Fibroblast of lung (primary cell): ENCODE measurements around the gene APLF. TPM values are rescaled to one million over a fixed set of nuclear protein-coding genes. Genes with fewer than 3 reads are reported as not detected.

ENCODE experiments used
- DNase-seq, 2 donors: peaks; one replicate each; pipeline versions ENCODE4 v3.0.0 to v3.0.0-alpha.2; 2010; ENCODE audit warnings: low read depth in 2 of 2
- H2AFZ ChIP-seq: 2 replicates; pipeline ENCODE4 v1.5.1; 2012; ENCODE audit warnings: low read length, control low read depth, inconsistent platforms
- H3K27ac ChIP-seq: 2 replicates; pipeline ENCODE4 v1.5.1; 2011; ENCODE audit warnings: low read length, control low read depth; ENCODE audit not compliant: insufficient read depth
- H3K27me3 ChIP-seq: 2 replicates; pipeline ENCODE4 v1.5.1; 2011; ENCODE audit warnings: mild to moderate bottlenecking, low read length; ENCODE audit not compliant: control insufficient read depth, insufficient read depth
- H3K36me3 ChIP-seq: 2 replicates; pipeline ENCODE4 v1.5.1; 2011; ENCODE audit warnings: low read length; ENCODE audit not compliant: control insufficient read depth, insufficient read depth
- H3K4me1 ChIP-seq: 2 replicates; pipeline ENCODE4 v1.5.1; 2011; ENCODE audit warnings: low read length; ENCODE audit not compliant: control insufficient read depth, insufficient read depth; ENCODE audit errors: extremely low read depth
- H3K4me2 ChIP-seq: 2 replicates; pipeline ENCODE4 v1.5.1; 2011; ENCODE audit warnings: low read length, control low read depth; ENCODE audit not compliant: insufficient read depth; ENCODE audit errors: extremely low read depth
- H3K4me3 ChIP-seq, 4 experiments: fragments of 200-600 bp in 1 of 4; sonication (generic) in 1 of 4; replicated peaks in 1 of 4; 2 replicates each; pipeline ENCODE4 v1.5.1; 2011 to 2016; ENCODE audit warnings: low read length in 4 of 4, low read depth in 3 of 4, mild to moderate bottlenecking in 3 of 4, control low read depth in 2 of 4, inconsistent platforms in 1 of 4, mixed read lengths in 1 of 4; ENCODE audit not compliant: insufficient read depth in 1 of 4; ENCODE audit errors: control extremely low read depth in 1 of 4
- H3K79me2 ChIP-seq: 2 replicates; pipeline ENCODE4 v1.5.1; 2012; ENCODE audit warnings: mild to moderate bottlenecking, low read length, inconsistent platforms; ENCODE audit not compliant: control insufficient read depth, insufficient read depth
- H3K9ac ChIP-seq: 2 replicates; pipeline ENCODE4 v1.5.1; 2011; ENCODE audit warnings: mild to moderate bottlenecking, low read length, control low read depth; ENCODE audit not compliant: insufficient read depth
- H3K9me3 ChIP-seq: 2 replicates; pipeline ENCODE4 v1.5.1; 2012; ENCODE audit warnings: low read depth, low read length; ENCODE audit not compliant: control insufficient read depth, insufficient read depth
- H4K20me1 ChIP-seq: 2 replicates; pipeline ENCODE4 v1.5.1; 2011; ENCODE audit warnings: low read length; ENCODE audit not compliant: control insufficient read depth, insufficient read depth; ENCODE audit errors: extremely low read depth
- EZH2 ChIP-seq: IDR thresholded peaks from 2 replicates; pipeline ENCODE4 v1.5.1; 2012; ENCODE audit warnings: low read length, control low read depth, mild to moderate bottlenecking; ENCODE audit errors: missing control alignments
- polyA plus RNA-seq, 2 donors: library from polyadenylated mRNA; depleted of rRNA in 1 of 2; stranded (reverse) in 1 of 2; unstranded in 1 of 2; fragments of >200 nt; gene quantifications; 2 replicates each; pipeline ENCODE4 v1.2.1, GENCODE V29; 2011 to 2012; ENCODE audit warnings: missing spikeins in 1 of 2
- total RNA-seq: library from RNA; depleted of rRNA; stranded (reverse); fragments of >200 nt; gene quantifications from 2 replicates; pipeline ENCODE4 v1.2.1, GENCODE V29; 2014
- TF ChIP-seq, protein P1 (sequence below), 2 donors: IDR thresholded peaks in 1 of 2; conservative IDR thresholded peaks in 1 of 2; 1 replicate in 1 of 2; 2 replicates in 1 of 2; pipeline ENCODE4 v1.5.1; 2011 to 2012; ENCODE audit warnings: low read length in 2 of 2, control low read depth in 1 of 2, inconsistent platforms in 1 of 2, low read depth in 1 of 2, mild to moderate bottlenecking in 1 of 2

The APLF gene
- total and polyA plus RNA-seq, 2 donors (not counting 1 experiment from before 2014, with no cell fraction given), result 1.6 to 9.4 TPM

DNA sequence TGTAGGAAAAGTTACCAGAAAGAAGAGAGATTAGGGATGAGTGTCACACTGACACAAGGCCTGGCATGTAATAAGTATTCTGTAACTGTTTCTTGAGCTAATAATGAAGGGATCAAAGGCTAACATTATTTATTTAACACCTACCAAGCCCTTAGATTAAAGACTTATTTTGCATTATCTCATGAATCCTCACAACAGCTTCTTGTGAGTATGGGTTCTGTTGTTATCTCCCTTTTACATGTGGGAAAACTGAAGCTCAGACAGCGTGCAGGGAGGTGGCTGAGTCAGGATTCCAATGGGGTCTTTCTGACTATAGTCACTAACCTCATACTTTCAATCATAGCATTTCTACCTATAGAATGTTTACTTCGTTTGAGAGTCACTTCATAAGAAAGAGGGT is 97.0 kb downstream of the APLF start:
- Histone ChIP-seq H3K4me3 (no peak overlapping the region), H3K27me3 (no peaks in the 10 kb centered on the region), H3K4me2 (no peak overlapping the region), H3K9me3 (no peaks in the 10 kb centered on the region), H2AFZ (no peak overlapping the region), H4K20me1 (no peaks in the 10 kb centered on the region), H3K27ac (no peak overlapping the region), H3K9ac (no peak overlapping the region), H3K4me1 (no peaks in the 10 kb centered on the region), H3K79me2 (no peaks in the 10 kb centered on the region), H3K36me3 (no peaks in the 10 kb centered on the region)
- no peak for DNase-seq
- TF ChIP-seq, protein P1, sequence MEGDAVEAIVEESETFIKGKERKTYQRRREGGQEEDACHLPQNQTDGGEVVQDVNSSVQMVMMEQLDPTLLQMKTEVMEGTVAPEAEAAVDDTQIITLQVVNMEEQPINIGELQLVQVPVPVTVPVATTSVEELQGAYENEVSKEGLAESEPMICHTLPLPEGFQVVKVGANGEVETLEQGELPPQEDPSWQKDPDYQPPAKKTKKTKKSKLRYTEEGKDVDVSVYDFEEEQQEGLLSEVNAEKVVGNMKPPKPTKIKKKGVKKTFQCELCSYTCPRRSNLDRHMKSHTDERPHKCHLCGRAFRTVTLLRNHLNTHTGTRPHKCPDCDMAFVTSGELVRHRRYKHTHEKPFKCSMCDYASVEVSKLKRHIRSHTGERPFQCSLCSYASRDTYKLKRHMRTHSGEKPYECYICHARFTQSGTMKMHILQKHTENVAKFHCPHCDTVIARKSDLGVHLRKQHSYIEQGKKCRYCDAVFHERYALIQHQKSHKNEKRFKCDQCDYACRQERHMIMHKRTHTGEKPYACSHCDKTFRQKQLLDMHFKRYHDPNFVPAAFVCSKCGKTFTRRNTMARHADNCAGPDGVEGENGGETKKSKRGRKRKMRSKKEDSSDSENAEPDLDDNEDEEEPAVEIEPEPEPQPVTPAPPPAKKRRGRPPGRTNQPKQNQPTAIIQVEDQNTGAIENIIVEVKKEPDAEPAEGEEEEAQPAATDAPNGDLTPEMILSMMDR (conservative IDR thresholded peaks at IDR 0.05 in 1 of 2, IDR thresholded peaks at IDR 0.05 in 1 of 2; ENCODE audit: low read depth in 1 of 2, low read length in 2 of 2), result no peak
- no peak for TF ChIP-seq EZH2

DNA sequence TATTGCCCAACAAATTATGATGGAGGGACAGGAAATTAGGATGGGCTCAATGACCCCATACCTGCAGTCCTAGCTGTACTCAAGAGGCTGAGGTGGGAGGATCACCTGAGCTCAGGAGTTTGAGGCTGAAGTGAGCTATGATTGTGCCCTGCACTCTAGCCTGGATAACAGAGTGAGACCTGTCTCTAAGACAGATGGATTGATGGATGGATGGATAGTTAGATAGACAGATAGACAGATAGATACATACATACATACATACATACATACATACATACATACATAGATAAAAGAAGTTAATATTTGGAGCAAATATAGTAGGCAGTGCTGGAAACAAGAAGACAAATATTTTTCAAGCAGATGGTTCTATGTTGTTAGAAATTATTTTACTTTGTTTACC is 97.9 kb downstream of the APLF start:
- Histone ChIP-seq H3K4me2 (no peak overlapping the region), H4K20me1 (no peaks in the 10 kb centered on the region), H3K9me3 (no peaks in the 10 kb centered on the region), H2AFZ (no peak overlapping the region), H3K4me1 (no peaks in the 10 kb centered on the region), H3K79me2 (no peaks in the 10 kb centered on the region), H3K27ac (no peak overlapping the region), H3K4me3 (no peak overlapping the region), H3K9ac (no peak overlapping the region), H3K36me3 (no peaks in the 10 kb centered on the region), H3K27me3 (no peaks in the 10 kb centered on the region)
- no peak for DNase-seq
- TF ChIP-seq, protein P1 (conservative IDR thresholded peaks at IDR 0.05 in 1 of 2, IDR thresholded peaks at IDR 0.05 in 1 of 2; ENCODE audit: low read depth in 1 of 2, low read length in 2 of 2), result no peak
- TF ChIP-seq EZH2, result no peak

DNA sequence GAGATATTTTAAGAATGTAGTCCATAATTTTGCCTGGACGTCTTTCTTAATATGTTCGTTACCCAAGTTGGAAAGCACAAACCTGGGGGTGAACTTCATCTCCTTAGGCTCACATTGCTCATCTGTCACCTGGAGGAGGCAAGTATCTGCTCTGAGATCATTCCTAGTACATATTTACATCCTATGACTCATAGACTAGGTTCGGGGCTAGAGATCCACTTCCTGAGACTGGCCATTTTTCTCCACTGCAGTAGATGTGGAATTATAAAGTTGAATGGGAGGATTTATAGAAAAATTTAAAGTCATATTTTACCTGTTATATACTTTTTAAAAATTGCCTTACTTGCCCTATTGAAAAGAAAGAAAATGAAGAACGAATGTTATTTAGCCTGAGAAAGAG is 98.5 kb downstream of the APLF start:
- Histone ChIP-seq H3K4me3 (no peak overlapping the region), H3K36me3 (no peaks in the 10 kb centered on the region), H3K9me3 (no peaks in the 10 kb centered on the region), H3K9ac (no peak overlapping the region), H3K4me2 (no peak overlapping the region), H3K4me1 (no peaks in the 10 kb centered on the region), H4K20me1 (no peaks in the 10 kb centered on the region), H3K27me3 (no peaks in the 10 kb centered on the region), H3K79me2 (no peaks in the 10 kb centered on the region), H3K27ac (no peak overlapping the region), H2AFZ (no peak overlapping the region)
- no peak for TF ChIP-seq EZH2
- TF ChIP-seq, protein P1 (conservative IDR thresholded peaks at IDR 0.05 in 1 of 2, IDR thresholded peaks at IDR 0.05 in 1 of 2; ENCODE audit: low read depth in 1 of 2, low read length in 2 of 2), result no peak
- peak in 1 of 2 donors; percentile 60 for DNase-seq
